RWPE2 (cell line): ENCODE results near the gene BMAL1.

Experiments used
- ATAC-seq: fragments of 200-7000 bp; cut with Tn5 transposase; 3 replicates; pipeline ENCODE4 v1.9.1; 2021; ENCODE audit warnings: low read depth
- DNase-seq: peaks from one replicate; pipeline ENCODE4 v3.0.0-alpha.2; 2020; ENCODE audit warnings: low spot score
- H3K27ac ChIP-seq: fragments of 450-650 bp; 2 replicates; pipeline ENCODE4 v1.5.1; 2017; ENCODE audit warnings: mild to moderate bottlenecking; ENCODE audit not compliant: poor library complexity, severe bottlenecking
- H3K27me3 ChIP-seq: fragments of 250-450 bp; sonication (Bioruptor Pico); 2 replicates; pipeline ENCODE4 v1.5.1; 2021; ENCODE audit warnings: mild to moderate bottlenecking, moderate library complexity; ENCODE audit not compliant: insufficient read depth, poor library complexity, severe bottlenecking
- H3K36me3 ChIP-seq: fragments of 250-450 bp; sonication (Bioruptor Pico); 2 replicates; pipeline ENCODE4 v1.5.1; 2020; ENCODE audit warnings: low read depth, mild to moderate bottlenecking, moderate library complexity
- H3K4me1 ChIP-seq: fragments of 250-450 bp; sonication (Bioruptor Pico); 2 replicates; pipeline ENCODE4 v1.5.1; 2021; ENCODE audit warnings: mild to moderate bottlenecking, moderate library complexity; ENCODE audit not compliant: insufficient read depth, poor library complexity, severe bottlenecking
- H3K4me3 ChIP-seq: fragments of 250-450 bp; sonication (Bioruptor Pico); 2 replicates; pipeline ENCODE4 v1.5.1; 2021; ENCODE audit warnings: mild to moderate bottlenecking, moderate library complexity; ENCODE audit not compliant: severe bottlenecking
- H3K9me3 ChIP-seq: fragments of 250-450 bp; sonication (Bioruptor Pico); 2 replicates; pipeline ENCODE4 v1.5.1; 2021; ENCODE audit warnings: mild to moderate bottlenecking, moderate library complexity; ENCODE audit not compliant: severe bottlenecking
- TF ChIP-seq, protein P1 (sequence below): fragments of 450-650 bp; IDR thresholded peaks from one replicate; pipeline ENCODE4 v1.5.1; 2017; ENCODE audit warnings: mild to moderate bottlenecking, moderate library complexity; ENCODE audit not compliant: poor library complexity, severe bottlenecking

Gene BMAL1

DNA sequence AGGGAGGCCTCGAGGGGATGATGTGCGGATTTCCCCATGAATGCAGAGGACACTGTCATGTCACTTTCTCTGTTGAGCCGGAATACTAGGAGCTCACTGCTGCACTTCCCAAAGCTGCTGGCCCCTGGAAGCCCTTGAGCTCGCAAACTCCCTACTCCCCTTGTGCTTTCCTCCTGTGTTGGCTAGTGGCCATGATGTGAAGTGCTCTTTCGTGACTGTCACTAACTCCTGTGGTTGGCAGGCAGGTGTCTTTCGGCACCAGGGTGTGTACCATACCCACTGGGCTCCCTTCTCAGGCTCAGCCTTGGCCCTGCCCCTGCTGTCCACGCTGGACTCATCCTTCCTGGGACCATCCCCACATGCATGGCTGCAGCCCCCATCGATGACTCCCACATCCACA is 99.2 kb downstream of the BMAL1 start:
- Histone ChIP-seq H3K27ac (no peak overlapping the region), H3K9me3 (no peaks in the 10 kb centered on the region), H3K4me3 (no peak overlapping the region), H3K36me3 (peaks cover 78% of the 10 kb centered on the region), H3K4me1 (no peaks in the 10 kb centered on the region), H3K27me3 (no peaks in the 10 kb centered on the region)
- TF ChIP-seq, protein P1, sequence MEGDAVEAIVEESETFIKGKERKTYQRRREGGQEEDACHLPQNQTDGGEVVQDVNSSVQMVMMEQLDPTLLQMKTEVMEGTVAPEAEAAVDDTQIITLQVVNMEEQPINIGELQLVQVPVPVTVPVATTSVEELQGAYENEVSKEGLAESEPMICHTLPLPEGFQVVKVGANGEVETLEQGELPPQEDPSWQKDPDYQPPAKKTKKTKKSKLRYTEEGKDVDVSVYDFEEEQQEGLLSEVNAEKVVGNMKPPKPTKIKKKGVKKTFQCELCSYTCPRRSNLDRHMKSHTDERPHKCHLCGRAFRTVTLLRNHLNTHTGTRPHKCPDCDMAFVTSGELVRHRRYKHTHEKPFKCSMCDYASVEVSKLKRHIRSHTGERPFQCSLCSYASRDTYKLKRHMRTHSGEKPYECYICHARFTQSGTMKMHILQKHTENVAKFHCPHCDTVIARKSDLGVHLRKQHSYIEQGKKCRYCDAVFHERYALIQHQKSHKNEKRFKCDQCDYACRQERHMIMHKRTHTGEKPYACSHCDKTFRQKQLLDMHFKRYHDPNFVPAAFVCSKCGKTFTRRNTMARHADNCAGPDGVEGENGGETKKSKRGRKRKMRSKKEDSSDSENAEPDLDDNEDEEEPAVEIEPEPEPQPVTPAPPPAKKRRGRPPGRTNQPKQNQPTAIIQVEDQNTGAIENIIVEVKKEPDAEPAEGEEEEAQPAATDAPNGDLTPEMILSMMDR, result no peak
- ATAC-seq (no peak), DNase-seq (no peak)

DNA sequence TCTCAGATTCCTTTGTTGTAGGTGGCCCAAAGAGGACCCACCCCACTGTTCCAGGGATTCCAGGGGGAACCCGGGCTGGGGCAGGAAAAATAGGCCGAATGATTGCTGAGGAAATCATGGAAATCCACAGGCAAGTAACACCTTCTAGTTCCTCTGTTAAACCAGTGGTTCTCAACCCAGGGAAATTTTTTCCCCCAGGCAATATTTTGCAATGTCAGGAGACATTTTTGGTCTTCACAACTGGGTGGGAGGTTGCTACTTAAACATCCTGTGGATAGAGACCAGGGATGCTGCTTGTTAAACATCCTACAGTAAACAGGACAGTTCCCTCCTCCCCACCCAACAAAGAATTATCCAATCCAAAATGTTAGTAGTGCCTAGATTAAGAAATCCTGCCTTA is 100.7 kb downstream of the BMAL1 start:
- H3K4me3 ChIP-seq, result no peak overlapping the region
- DNase-seq (no peak), ATAC-seq (no peak)
- no peaks in the 10 kb centered on the region for H3K4me1 ChIP-seq
- H3K27ac ChIP-seq, result no peak overlapping the region
- TF ChIP-seq, protein P1, result no peak
- H3K36me3 ChIP-seq, result peaks cover 78% of the 10 kb centered on the region
- no peaks in the 10 kb centered on the region for H3K9me3 ChIP-seq
- H3K27me3 ChIP-seq, result no peaks in the 10 kb centered on the region

DNA sequence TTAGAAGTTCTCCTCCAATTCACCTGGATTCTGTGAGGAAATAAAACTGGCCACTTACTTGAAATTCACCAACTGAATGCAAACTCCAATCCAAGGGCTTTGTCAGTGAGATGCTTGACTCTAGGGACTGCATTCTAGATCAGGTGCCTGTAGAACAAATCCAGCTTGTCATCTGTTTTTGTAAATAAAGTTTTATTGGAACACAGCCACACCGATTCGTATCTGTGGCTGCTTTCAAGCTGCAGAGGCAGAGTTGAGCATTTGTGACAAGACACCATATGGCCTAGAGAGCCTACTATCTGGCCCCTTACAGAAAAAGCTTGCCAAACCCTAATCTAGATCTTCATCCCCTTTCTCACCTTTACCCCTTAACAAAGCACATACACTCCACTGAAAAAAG is 103.1 kb downstream of the BMAL1 start:
- Histone ChIP-seq H3K27ac (no peak overlapping the region), H3K36me3 (peaks cover 76% of the 10 kb centered on the region), H3K4me3 (no peak overlapping the region), H3K4me1 (peaks cover 2% of the 10 kb centered on the region), H3K27me3 (no peaks in the 10 kb centered on the region), H3K9me3 (no peaks in the 10 kb centered on the region)
- TF ChIP-seq, protein P1, result no peak
- no peak for ATAC-seq
- DNase-seq, result no peak

DNA sequence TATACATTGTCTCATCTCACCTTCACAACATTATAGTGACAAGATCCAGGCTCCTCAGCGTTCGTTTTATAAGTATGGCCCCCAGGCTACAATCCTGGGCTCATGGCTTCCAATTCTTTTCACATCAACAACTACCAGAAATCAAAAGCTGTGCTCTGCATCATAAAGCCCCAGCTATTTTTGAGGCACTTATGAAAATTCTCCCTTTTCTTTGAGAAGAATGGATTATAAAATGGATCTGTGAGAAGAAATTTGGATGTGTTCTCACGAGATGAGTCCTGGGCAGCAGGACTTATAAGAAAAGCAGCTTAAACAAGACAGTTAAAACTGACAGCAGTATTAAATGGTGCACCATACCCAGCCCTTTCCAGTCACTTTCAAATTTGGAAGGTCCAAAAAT is 105.2 kb downstream of the BMAL1 start:
- no peak for DNase-seq
- H3K36me3 ChIP-seq, result peaks cover 89% of the 10 kb centered on the region

More for the DNA sequence above, 105.2 kb downstream of the BMAL1 start:
- H3K27ac ChIP-seq, result no peak overlapping the region
- H3K4me3 ChIP-seq, result no peak overlapping the region
- no peaks in the 10 kb centered on the region for H3K27me3 ChIP-seq
- TF ChIP-seq, protein P1, result no peak
- peaks cover 2% of the 10 kb centered on the region for H3K4me1 ChIP-seq
- no peak for ATAC-seq
- H3K9me3 ChIP-seq, result no peaks in the 10 kb centered on the region
